ENCODE data around the gene PLEKHN1.

PLEKHN1 gene

GRCh38 chr1:963301-963651 is 3.0 kb upstream of the PLEKHN1 start:
- H3K9ac ChIP-seq (ENCODE audit: low read length) = no peak overlapping the region
- H3K9me3 ChIP-seq (ENCODE audit: low read length) = no peaks in the 10 kb centered on the region
- no peaks in the 10 kb centered on the region for H3F3A ChIP-seq (ENCODE audit: insufficient read depth, low read length)
- no peak overlapping the region for H3K27ac ChIP-seq (ENCODE audit: low read depth, low read length, poor library complexity, severe bottlenecking)
- H3K27me3 ChIP-seq (ENCODE audit: insufficient read depth, low read length) = no peaks in the 10 kb centered on the region; the same call in 1 of the 2 replicates
- no peaks in the 10 kb centered on the region for H3K9me2 ChIP-seq (ENCODE audit: low read depth, low read length)
- no peaks in the 10 kb centered on the region for H4K20me1 ChIP-seq (ENCODE audit: insufficient read depth, low read length)
- peaks cover 31% of the 10 kb centered on the region for H3K4me1 ChIP-seq (ENCODE audit: insufficient read depth, low read length, severe bottlenecking)
- H3K4me3 ChIP-seq (ENCODE audit: low read depth, low read length, poor library complexity, severe bottlenecking) = no peak overlapping the region
- H2AFZ ChIP-seq (ENCODE audit: low read length) = no peak overlapping the region
- TF ChIP-seq, protein P1, sequence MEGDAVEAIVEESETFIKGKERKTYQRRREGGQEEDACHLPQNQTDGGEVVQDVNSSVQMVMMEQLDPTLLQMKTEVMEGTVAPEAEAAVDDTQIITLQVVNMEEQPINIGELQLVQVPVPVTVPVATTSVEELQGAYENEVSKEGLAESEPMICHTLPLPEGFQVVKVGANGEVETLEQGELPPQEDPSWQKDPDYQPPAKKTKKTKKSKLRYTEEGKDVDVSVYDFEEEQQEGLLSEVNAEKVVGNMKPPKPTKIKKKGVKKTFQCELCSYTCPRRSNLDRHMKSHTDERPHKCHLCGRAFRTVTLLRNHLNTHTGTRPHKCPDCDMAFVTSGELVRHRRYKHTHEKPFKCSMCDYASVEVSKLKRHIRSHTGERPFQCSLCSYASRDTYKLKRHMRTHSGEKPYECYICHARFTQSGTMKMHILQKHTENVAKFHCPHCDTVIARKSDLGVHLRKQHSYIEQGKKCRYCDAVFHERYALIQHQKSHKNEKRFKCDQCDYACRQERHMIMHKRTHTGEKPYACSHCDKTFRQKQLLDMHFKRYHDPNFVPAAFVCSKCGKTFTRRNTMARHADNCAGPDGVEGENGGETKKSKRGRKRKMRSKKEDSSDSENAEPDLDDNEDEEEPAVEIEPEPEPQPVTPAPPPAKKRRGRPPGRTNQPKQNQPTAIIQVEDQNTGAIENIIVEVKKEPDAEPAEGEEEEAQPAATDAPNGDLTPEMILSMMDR (IDR thresholded peaks at IDR 0.05; ENCODE audit: low read length) = no peak
- no peak for TF ChIP-seq EZH2 (IDR thresholded peaks at IDR 0.05; ENCODE audit: borderline replicate concordance, low read length)
- peaks cover 7% of the 10 kb centered on the region for H3K79me2 ChIP-seq (ENCODE audit: insufficient read depth, low read length)
- H3K4me2 ChIP-seq (ENCODE audit: low read length) = no peak overlapping the region
- H3K36me3 ChIP-seq (ENCODE audit: insufficient read depth, low read length) = no peaks in the 10 kb centered on the region; the same call in 1 of the 2 replicates

- TF ChIP-seq, protein P1 (IDR thresholded peaks at IDR 0.05; ENCODE audit: low read length) = no peak
- Histone ChIP-seq H3K27me3 (ENCODE audit: insufficient read depth, low read length) (no peaks in the 10 kb centered on the region; the same call in 1 of the 2 replicates), H3K4me3 (ENCODE audit: low read depth, low read length, poor library complexity, severe bottlenecking) (no peak overlapping the region)
Observed at GRCh38 chr1:963746-964525, 2.3 kb upstream of the PLEKHN1 start.

DNA sequence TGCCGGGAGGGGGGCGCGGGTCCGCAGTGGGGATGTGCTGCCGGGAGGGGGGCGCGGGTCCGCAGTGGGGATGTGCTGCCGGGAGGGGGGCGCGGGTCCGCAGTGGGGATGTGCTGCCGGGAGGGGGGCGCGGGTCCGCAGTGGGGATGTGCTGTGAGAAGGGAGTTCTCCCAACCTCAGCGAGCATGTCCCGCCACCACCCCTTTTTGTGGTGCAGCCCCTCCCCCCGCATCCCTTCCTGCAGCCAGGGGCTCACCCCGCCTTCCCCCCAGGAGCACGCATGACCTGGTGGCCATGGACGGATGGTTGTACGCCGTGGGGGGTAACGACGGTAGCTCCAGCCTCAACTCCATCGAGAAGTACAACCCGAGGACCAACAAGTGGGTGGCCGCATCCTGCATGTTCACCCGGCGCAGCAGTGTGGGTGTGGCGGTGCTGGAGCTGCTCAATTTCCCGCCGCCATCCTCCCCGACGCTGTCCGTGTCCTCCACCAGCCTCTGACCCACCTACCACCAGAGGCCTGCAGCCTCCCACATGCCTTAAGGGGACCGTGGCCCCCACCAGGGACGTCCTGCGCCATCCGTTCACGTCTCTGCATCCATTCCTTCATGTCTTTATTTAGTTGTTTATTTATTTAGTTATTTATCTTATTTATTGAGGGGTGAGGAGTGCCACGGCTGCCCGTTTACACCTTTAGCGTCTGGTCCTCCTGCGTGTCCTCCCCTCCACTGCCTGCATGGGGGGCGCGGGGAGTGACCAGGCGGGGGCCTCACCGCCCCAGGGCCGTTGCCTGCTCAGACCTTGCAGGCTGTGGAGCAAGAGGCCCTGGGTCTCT is 1.4 kb upstream of the PLEKHN1 start:
- Histone ChIP-seq H3K79me2 (ENCODE audit: insufficient read depth, low read length) (no peaks in the 10 kb centered on the region), H3K27me3 (ENCODE audit: insufficient read depth, low read length) (no peaks in the 10 kb centered on the region; the same call in 1 of the 2 replicates), H3K9me3 (ENCODE audit: low read length) (no peaks in the 10 kb centered on the region), H4K20me1 (ENCODE audit: insufficient read depth, low read length) (no peaks in the 10 kb centered on the region), H2AFZ (ENCODE audit: low read length) (no peak overlapping the region), H3K4me3 (ENCODE audit: low read depth, low read length, poor library complexity, severe bottlenecking) (no peak overlapping the region), H3K36me3 (ENCODE audit: insufficient read depth, low read length) (no peaks in the 10 kb centered on the region; the same call in 1 of the 2 replicates), H3K4me2 (ENCODE audit: low read length) (no peak overlapping the region), H3K9me2 (ENCODE audit: low read depth, low read length) (no peaks in the 10 kb centered on the region), H3K9ac (ENCODE audit: low read length) (no peak overlapping the region), H3K4me1 (ENCODE audit: insufficient read depth, low read length, severe bottlenecking) (peaks cover 26% of the 10 kb centered on the region), H3F3A (ENCODE audit: insufficient read depth, low read length) (no peaks in the 10 kb centered on the region), H3K27ac (ENCODE audit: low read depth, low read length, poor library complexity, severe bottlenecking) (no peak overlapping the region)
- TF ChIP-seq EZH2 (IDR thresholded peaks at IDR 0.05; ENCODE audit: borderline replicate concordance, low read length) = no peak
- TF ChIP-seq, protein P1 (IDR thresholded peaks at IDR 0.05; ENCODE audit: low read length) = no peak

More at GRCh38 chr1:963746-964525, 2.3 kb upstream of the PLEKHN1 start:
- H3K9me3 ChIP-seq (ENCODE audit: low read length) = no peaks in the 10 kb centered on the region
- H3K4me2 ChIP-seq (ENCODE audit: low read length) = no peak overlapping the region
- no peaks in the 10 kb centered on the region for H3F3A ChIP-seq (ENCODE audit: insufficient read depth, low read length)
- no peak overlapping the region for H3K27ac ChIP-seq (ENCODE audit: low read depth, low read length, poor library complexity, severe bottlenecking)
- peaks cover under 1% of the 10 kb centered on the region; the same call in 1 of the 2 replicates for H3K79me2 ChIP-seq (ENCODE audit: insufficient read depth, low read length)
- no peaks in the 10 kb centered on the region for H3K9me2 ChIP-seq (ENCODE audit: low read depth, low read length)
- H3K4me1 ChIP-seq (ENCODE audit: insufficient read depth, low read length, severe bottlenecking) = peaks cover 30% of the 10 kb centered on the region
- no peaks in the 10 kb centered on the region for H4K20me1 ChIP-seq (ENCODE audit: insufficient read depth, low read length)
- H3K36me3 ChIP-seq (ENCODE audit: insufficient read depth, low read length) = no peaks in the 10 kb centered on the region; the same call in 1 of the 2 replicates
- H2AFZ ChIP-seq (ENCODE audit: low read length) = no peak overlapping the region
- no peak overlapping the region for H3K9ac ChIP-seq (ENCODE audit: low read length)
